ENCODE data around the gene SKIC3. TPM values are rescaled to one million over a fixed set of nuclear protein-coding genes. Genes with fewer than 3 reads are reported as not detected.

The SKIC3 gene
- total RNA-seq, 4 donors from 2014 or later = 54.0 to 85.3 (median 61.6) TPM

DNA sequence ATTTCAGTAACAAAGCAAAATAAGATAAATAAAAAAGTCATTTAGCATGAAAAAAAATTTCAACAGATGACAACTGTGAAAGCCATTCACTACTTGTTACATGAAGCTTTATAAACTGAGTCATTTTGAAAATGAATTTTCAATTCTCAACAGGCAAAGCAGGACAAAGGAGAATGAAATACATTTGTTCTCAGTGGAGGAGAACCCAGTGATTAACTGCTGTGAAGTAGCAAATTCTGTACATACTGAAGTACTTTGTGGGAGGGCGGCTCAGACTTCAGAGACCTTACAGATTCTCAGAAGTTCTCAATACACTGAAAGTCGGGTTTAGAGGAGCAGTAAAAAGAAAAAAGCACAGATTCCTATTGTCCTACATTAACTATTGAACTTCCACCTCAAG is 21.7 kb downstream of the SKIC3 start:
- TF ChIP-seq, protein P1, sequence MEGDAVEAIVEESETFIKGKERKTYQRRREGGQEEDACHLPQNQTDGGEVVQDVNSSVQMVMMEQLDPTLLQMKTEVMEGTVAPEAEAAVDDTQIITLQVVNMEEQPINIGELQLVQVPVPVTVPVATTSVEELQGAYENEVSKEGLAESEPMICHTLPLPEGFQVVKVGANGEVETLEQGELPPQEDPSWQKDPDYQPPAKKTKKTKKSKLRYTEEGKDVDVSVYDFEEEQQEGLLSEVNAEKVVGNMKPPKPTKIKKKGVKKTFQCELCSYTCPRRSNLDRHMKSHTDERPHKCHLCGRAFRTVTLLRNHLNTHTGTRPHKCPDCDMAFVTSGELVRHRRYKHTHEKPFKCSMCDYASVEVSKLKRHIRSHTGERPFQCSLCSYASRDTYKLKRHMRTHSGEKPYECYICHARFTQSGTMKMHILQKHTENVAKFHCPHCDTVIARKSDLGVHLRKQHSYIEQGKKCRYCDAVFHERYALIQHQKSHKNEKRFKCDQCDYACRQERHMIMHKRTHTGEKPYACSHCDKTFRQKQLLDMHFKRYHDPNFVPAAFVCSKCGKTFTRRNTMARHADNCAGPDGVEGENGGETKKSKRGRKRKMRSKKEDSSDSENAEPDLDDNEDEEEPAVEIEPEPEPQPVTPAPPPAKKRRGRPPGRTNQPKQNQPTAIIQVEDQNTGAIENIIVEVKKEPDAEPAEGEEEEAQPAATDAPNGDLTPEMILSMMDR (IDR thresholded peaks at IDR 0.05) = no peak
- ATAC-seq (ENCODE audit: low FRiP score) (no peak), DNase-seq (ENCODE audit: low spot score) (no peak)

DNA sequence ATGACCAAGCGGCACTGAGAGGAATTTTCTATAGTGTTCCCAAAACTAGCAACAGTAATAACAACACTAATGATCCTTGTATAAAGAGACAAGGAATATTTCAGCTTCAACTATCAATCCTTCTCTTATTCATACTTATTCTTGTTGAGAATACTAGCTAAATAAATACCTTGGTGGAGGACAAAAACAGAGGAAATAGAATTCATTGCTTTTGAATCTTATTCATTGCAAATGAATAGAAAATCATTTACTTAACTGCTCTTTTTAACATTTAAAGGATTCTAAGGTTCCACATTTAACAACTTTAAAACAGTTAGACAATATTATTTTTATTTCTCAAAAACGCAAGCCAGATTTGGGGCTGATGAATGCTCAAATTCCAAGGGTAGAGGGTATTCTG is 22.4 kb downstream of the SKIC3 start:
- DNase-seq (ENCODE audit: low spot score) (no peak), ATAC-seq (ENCODE audit: low FRiP score) (no peak)
- TF ChIP-seq, protein P1 (IDR thresholded peaks at IDR 0.05) = no peak

DNA sequence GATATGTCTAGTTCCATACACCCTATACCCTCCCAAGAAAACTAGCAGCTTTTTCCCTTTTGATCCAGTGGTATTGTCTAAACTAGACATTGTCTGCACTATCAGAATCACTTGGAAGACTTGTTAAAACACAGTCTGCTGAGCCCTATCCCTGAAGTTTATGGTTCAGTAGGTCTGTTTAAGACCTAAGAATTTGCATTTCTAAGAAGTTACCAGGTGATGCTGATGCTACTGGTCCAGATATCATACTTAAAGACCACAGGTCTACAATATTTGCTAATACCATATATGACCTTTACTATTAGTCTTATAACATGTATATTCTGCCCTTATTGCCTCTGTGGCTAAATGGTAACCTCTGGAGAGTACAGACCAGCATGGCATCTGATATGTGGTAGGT is 23.3 kb downstream of the SKIC3 start:
- ATAC-seq (ENCODE audit: low FRiP score) = no peak
- no peak for DNase-seq (ENCODE audit: low spot score)
- TF ChIP-seq, protein P1 (IDR thresholded peaks at IDR 0.05) = no peak

DNA sequence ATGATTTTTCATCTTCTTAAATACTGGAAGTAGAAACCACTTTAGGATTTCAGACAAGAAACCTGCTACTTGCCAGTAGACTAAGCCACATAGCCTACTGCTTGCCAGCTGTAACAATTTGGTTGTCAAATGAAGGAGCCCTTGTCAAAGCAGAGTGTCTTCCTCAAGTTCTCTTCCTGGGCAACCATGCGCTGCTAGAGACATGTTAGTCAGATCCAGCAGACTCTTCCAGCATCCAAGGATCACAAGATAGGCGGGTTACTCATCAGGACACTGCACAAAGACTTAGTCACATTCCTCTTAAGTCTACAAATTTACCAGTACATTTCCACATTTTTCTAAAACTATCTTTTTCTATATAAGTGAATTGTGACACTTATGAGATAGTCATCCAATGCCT is 24.4 kb downstream of the SKIC3 start:
- DNase-seq (ENCODE audit: low spot score) (no peak), ATAC-seq (ENCODE audit: low FRiP score) (no peak)
- TF ChIP-seq, protein P1 (IDR thresholded peaks at IDR 0.05) = no peak

DNA sequence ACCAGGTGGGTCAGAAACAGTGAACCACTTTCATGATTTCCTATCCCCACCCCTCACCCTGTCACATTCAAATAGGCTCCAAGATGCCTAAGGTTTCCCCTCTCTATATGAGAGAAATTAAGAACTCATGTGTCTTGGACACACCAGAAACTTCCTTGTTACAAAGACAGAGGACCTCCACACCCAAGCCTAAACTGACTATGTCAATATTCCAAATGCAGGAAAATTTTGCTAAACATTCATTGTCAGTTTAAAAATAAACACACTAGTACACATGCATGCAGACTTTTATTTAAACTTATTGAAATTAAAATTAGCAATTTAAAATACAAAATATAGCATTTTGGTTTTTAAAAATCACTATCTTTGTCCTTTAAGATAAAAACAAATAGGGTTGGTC is 26.2 kb downstream of the SKIC3 start:
- DNase-seq (ENCODE audit: low spot score) = no peak
- TF ChIP-seq, protein P1 (IDR thresholded peaks at IDR 0.05) = no peak
- ATAC-seq (ENCODE audit: low FRiP score) = no peak

DNA sequence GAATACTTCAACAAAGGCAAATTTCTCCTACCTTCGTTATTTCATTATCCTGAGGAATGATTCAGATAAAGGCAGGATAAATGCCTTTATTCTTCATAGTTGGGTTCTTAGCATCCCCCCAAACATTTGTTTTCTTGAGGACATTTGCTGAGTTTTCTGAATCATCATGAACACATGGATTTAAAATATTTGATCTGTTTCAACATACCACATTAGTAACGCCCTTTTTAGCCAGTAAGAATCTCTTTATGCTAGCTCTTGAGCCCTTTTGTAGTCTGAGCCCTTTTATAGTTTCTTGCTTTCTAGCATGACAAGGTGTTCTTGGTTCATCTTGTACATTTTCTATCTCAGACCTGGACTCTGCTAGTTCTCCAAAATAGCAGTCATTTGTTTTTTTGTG is 27.9 kb downstream of the SKIC3 start:
- ATAC-seq (ENCODE audit: low FRiP score) = no peak
- DNase-seq (ENCODE audit: low spot score) = no peak
- TF ChIP-seq, protein P1 (IDR thresholded peaks at IDR 0.05) = no peak

DNA sequence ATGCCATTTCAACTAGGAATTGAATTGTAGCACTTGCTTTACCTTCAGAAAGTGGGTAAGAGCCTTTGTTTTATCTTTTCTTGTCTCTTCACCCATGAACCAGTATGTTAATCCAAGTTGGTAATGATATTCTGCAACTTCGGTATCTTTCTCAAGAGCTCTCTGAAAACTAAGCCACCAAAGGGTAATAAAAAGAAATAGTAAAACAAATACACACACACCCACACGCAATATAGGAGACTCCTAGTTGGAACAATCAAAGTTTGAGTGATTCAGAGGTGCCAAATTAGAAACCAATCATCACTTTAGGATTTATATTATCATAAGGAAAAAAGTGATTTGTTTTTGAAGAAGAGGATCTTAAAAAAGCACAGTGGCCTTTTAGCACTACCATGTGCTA is 30.4 kb downstream of the SKIC3 start:
- no peak for DNase-seq (ENCODE audit: low spot score)
- no peak for ATAC-seq (ENCODE audit: low FRiP score)
- TF ChIP-seq, protein P1 (IDR thresholded peaks at IDR 0.05) = no peak

All from omental fat pad (tissue), 4 donors.